Stimulated activated CD4-positive, alpha-beta T cell treated with anti-CD3 and anti-CD28 coated beads, Interleukin-2, amount 100 ng/mL, for 48 hours (primary cell): ENCODE measurements around the gene MPDU1.
A peak's percentile ranks its signal among the peaks of the same experiment; 100 is the strongest.
"Not testable (repeated sequence)": the region's sequence is repeated elsewhere in the genome, so short reads cannot be mapped to it uniquely, and the experiment has no call there.

Experiments
- DNase-seq, 2 donors: peaks; one replicate each; pipeline ENCODE4 v3.0.0-alpha.2; 2020

MPDU1 gene

GRCh38 chr17:7582396-7583252 is 1.0 kb upstream of the MPDU1 start:
- no peak for DNase-seq

- no peak for DNase-seq
Measured at GRCh38 chr17:7586673-7587419, 3.2 kb downstream of the MPDU1 start.

- no peak for DNase-seq
Measured at GRCh38 chr17:7587420-7588151, 3.9 kb downstream of the MPDU1 start.

GRCh38 chr17:7588553-7589203 is 5.0 kb downstream of the MPDU1 start:
- no peak for DNase-seq

DNA sequence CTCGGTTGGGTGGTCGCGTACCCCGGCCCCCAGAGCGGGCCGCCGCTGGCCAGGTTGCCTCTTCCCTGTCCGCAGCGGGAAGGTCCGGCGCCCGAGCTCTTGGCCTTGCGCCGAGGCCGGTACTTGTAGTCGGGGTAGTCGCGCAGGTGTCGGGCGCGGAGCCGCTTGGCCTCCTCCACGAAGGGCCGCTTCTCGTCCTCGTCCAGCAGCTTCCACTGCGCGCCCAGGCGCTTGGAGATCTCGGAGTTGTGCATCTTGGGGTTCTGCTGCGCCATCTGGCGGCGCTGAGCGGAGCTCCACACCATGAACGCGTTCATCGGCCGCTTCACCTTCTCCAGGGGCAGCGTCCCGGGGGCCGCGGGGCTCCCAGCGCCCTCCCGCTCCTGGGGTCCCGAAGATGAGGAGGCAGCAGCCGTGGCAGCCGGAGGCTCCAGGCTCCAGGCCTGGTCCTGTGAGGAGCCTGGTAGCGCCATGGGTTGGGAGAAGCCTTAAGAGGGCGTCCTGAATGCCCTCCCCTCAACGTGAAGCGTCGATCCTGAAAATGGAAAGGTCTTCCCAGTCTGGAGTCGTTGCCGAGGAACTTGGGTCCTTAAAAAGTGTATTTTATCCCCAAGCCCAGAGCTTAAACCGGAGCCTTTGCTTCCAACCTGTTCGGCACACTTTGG is 5.7 kb downstream of the MPDU1 start:
- peak; percentile 57 to 66 for DNase-seq

DNA sequence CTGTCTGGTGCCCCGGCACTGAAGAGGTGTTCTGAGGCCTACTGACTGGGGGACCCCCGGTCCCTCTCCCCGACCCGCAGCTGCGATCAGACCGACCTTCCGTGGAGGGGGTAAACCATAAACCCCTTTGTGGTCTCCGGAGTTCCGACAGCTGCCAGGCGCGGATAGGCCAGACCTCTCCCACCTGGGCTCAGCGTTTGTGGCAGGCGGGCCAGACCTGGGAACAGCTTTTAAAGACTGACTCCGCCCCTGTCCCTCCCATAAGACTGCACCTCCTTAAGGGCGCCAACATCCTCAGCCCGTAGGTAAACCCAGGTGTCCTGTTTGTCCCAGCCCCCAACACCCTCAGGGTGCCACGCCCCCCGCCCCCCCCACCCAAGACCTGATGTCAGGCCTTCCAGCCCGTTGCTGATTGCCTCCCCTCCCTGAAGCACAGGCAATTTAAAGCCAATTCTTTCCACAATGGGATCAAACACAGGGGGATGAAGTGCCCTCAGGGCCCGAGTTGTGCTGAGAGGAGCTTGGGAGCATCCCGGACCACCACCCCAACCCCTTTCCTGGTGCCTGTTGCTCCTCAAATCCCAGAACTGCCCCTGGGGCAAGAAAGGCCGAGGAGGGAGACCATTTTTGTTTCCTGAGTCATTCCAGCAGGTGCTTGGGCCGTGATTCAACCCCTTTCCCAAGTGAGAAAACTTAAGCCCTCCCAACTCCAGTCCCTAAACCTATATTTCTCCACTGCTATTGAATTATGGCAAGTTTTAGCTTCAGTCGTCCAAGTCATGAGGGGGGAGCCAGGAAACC is 6.4 kb downstream of the MPDU1 start, which contains the start of gene SOX15:
Gene SOX15, minus strand, starts transcription at position 204 of the 801 bp plus-strand sequence. CDS start 418 bp downstream, outside the sequence.
- DNase-seq, result no peak

DNA sequence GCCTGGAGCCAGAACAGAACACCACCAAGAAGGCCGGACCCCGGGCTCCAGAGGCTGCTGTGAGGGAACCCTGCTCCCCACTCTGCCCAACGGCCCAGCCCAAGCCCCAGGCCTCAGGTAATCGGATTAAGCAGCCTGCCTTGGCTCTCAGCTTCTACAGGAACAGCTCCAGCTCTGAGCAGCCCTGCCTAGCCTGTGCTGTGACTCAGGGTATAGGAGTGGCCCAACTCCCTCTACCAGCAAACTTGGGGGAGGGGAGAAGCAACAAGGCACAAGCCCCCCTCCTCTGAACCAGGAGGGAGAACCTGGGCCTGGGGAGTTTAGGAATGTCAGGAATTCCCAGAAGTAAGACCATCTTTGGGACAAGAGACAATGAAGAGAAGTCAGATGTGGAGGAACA is 7.1 kb downstream of the MPDU1 start:
- DNase-seq, result no peak

GRCh38 chr17:7591596-7591995 is 7.9 kb downstream of the MPDU1 start:
- DNase-seq, result no peak

DNA sequence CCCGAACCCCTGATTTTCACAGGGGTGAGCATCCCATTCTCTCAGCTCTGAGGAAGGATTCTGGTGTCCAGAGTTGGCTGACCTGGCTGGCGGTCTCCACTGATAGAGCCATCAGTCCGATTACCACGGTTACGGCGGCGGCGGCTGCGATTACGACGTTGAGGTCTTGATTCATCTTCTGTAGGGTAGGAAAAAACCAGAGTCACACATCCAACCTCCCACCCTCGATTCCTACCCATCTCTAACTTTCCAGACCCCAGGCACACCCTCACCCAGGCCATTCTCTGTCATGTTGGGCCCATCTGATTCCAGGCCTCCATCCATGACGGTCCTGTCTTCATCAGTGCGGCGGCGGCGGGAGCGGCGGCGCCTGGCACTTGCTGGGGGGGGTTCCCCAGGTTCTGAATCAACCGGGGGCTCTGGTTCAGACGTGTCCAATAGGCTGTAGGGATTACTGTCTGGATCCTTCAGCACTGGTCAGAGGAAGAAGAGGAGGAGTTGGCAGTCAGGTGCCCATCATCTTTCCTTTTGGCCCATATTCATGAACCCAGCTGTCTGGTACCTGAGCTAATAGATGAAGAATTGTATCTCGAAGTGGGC is 8.9 kb downstream of the MPDU1 start:
- DNase-seq, result no peak

GRCh38 chr17:7593296-7593695 is 9.6 kb downstream of the MPDU1 start:
- no peak for DNase-seq

DNA sequence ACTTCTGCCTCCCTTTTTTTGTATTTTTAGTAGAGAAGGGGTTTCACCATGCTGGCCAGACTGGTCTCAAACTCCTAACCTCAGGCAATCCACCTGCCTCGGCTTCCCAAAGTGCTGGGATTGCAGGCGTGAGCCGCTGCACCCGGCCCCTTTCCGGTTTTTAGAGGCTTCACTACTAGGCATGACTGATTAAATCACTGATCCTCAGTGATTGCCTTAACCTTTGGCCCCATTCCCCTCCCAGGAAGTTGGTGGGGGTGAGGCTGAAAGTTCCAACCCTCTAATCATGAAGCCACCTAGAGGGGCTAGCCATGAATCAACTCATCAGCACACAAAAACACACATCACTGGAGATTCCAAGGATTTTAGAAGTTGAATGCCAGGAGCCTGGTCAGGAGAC is 13.9 kb downstream of the MPDU1 start:
- DNase-seq, result not testable (repeated sequence)

- DNase-seq, result no peak
Measured at GRCh38 chr17:7606280-7606679, 22.6 kb downstream of the MPDU1 start.

GRCh38 chr17:7610641-7611040 is 27.0 kb downstream of the MPDU1 start:
- DNase-seq, result no peak

DNA sequence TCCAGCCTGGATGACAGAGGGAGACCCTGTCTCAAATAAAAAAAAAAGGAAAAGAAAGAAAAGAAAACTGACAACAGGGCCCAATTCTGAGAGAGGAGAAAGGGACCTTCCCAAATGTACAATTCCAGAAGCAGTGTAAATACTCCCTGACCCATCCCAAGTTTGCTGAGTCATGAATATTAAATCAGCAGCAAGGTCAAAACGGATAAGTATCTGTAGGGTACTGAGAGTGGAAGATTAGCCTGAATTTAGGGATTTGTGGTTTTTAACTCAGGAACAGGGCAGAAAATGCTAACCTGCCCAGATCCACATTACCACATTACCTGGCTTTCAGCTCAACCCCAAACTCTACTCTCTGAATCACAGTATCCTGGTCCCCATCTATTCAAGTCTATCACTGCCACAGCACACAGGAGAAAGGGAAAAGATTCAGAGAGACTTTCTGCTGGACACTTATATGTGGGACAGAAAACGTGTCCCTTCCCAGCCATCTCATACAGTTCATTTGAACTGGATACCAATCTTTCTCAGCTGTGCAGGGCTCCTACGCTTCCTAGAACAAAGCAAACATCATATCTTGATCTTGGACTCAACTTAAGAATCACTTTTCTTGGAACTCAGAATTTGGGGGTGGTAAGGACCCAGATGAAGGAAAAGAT is 28.1 kb downstream of the MPDU1 start:
- DNase-seq, result no peak

GRCh38 chr17:7612294-7612640 is 28.6 kb downstream of the MPDU1 start:
- no peak for DNase-seq

DNA sequence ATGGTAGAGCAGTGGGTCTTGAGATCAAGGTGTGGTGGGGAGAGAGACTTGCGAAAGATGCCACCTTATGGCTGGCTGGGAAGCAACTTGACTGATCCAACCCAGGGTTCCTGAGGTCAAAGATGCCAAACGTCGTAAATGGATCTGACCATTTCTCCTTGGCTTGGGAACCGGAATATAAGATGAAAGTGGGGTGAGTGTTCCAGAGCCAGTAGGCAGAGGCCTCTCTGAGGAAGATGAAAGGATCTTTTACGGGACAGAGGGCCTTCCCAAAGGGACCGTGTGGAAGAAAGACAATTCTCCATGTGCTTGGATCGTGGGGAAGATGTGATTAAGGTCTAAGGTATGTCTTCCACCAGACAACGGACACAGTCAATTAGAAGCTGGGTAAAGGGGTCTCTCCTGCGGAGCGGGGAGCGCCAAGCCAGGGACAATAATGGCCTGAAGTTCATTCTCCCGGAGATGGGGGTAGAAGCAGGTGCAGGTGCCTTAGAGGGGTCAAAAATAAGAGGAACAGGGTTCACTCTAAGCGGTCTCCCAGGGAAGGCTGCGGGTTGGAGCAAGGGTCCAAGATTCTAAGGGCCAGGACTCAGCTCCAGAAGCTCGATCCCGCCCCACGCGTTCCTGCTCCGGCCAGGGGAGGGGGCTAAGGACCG is 30.2 kb downstream of the MPDU1 start:
- no peak for DNase-seq

DNA sequence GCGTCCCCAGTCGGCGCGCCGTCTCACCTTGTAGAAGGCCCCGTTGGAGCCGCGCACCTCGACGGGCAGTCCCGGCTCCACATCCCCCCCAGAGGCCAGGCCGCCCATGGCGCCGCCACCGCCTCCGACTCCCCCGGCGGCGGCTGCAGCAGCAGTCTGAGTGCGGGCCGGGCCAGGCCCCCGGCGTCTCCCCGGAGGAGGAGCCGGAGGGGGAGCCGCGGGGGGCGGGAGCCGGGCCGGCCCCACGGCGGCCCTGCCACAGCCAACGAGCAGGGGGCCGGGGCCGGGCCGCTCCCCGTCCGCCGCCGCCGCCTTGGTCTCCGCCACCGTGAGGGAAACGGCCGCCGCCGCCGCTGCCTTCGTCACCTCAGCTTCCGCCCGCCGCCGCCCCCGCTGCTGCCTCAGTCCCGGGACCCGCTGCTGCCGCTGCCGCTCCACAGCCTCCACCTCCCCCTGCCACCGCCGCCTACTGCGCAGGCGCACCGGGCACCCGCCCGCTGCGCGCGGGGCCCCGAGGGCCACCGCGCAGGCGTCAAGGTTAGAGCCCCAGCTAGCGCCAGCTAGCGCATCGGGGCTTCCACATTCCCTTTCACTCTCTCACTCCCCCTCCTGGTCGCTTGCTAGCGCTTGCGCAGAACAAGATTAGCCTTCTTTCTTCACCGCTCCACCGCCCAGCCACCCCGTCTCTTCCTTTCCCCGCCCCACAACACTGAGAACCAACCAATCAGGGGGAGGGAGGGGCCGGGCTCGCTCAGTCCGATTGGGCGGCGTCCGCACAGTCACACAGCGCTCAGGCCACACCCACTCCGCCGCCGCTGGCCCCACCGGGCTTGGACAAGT is 31.0 kb downstream of the MPDU1 start, which contains the start of gene FXR2:
Gene FXR2, minus strand, starts transcription at position 473 of the 840 bp plus-strand sequence. Its CDS starts 365 bp downstream, at position 108.
- DNase-seq, result peak; percentile 97 to 98

- DNase-seq, result no peak
Measured at GRCh38 chr17:7615265-7615747, 31.7 kb downstream of the MPDU1 start.

DNA sequence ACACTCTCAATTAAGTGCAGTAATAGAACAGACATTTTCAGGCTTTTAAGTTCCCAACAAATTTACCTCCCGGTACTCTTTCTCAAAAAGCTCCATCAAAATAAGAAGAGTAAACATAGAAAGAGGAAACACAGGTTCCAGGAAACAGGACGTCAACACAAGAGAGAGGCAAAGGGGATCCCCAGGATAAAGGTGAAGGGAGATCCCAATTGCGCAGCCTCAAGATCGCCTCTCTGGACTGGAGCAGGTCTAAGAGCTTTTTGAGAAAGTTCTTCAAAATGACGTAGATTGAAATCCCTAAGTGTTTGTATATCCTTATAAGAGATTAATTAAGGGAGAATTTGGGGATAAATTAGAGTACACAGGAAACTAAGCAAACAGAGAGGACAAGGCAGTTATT is 35.0 kb downstream of the MPDU1 start:
- DNase-seq, result no peak
